SIG-M5 (cell line): ENCODE results near the gene OMP.

Experiments
- DNase-seq: peaks from one replicate; lab custom pipeline; 2025; lab: John Stamatoyannopoulos, UW

The OMP gene

GRCh38 chr11:77069336-77069968 lies 33.2 kb upstream of the OMP start:
- DNase-seq = no peak

GRCh38 chr11:77069969-77070582 lies 32.6 kb upstream of the OMP start:
- no peak for DNase-seq

- DNase-seq = no peak
Measured at GRCh38 chr11:77071077-77071476, 31.6 kb upstream of the OMP start.

GRCh38 chr11:77071671-77072605 lies 30.7 kb upstream of the OMP start:
- no peak for DNase-seq

GRCh38 chr11:77072851-77073327 lies 29.8 kb upstream of the OMP start:
- DNase-seq = no peak

GRCh38 chr11:77073328-77074001 lies 29.2 kb upstream of the OMP start:
- DNase-seq = no peak

GRCh38 chr11:77074205-77074604 lies 28.4 kb upstream of the OMP start:
- no peak for DNase-seq

- DNase-seq = no peak
Measured at GRCh38 chr11:77074626-77075221, 27.9 kb upstream of the OMP start.

GRCh38 chr11:77075425-77075905 lies 27.2 kb upstream of the OMP start:
- DNase-seq = no peak

GRCh38 chr11:77079666-77080065 lies 23.0 kb upstream of the OMP start:
- DNase-seq = no peak

- DNase-seq = no peak
Measured at GRCh38 chr11:77080643-77081210, 21.9 kb upstream of the OMP start.

GRCh38 chr11:77081381-77081851 lies 21.2 kb upstream of the OMP start:
- DNase-seq = no peak

GRCh38 chr11:77081976-77082836 lies 20.4 kb upstream of the OMP start:
- DNase-seq = no peak

- DNase-seq = no peak
Measured at GRCh38 chr11:77082838-77083565, 19.6 kb upstream of the OMP start.

- no peak for DNase-seq
Measured at GRCh38 chr11:77083566-77084245, 18.9 kb upstream of the OMP start.

GRCh38 chr11:77084581-77085191 lies 18.0 kb upstream of the OMP start:
- DNase-seq = no peak

- DNase-seq = no peak
Measured at GRCh38 chr11:77085652-77086051, 17.0 kb upstream of the OMP start.
